Measurements from ENCODE around the gene BLZF1.
"Not testable (repeated sequence)": the region's sequence is repeated elsewhere in the genome, so short reads cannot be mapped to it uniquely, and the experiment has no call there.

The BLZF1 gene

GRCh38 chr1:169367686-169368405 lies at the start of gene BLZF1, which contains the start of gene NME7:
BLZF1 (plus strand) TSS chr1:169368195; CDS start chr1:169369523, 1,328 bp downstream.
NME7 (minus strand) TSS chr1:169367797; CDS start chr1:169367710, 87 bp downstream.
- peak; percentile 96 for FAIRE-seq

GRCh38 chr1:169318536-169319244 lies 49.3 kb upstream of the BLZF1 start:
- peak; percentile 74 for FAIRE-seq

GRCh38 chr1:169321539-169321938 lies 46.5 kb upstream of the BLZF1 start:
- FAIRE-seq = no peak

GRCh38 chr1:169322138-169322537 lies 45.9 kb upstream of the BLZF1 start:
- FAIRE-seq = no peak

- FAIRE-seq = no peak
Measured at GRCh38 chr1:169325117-169325516, 42.9 kb upstream of the BLZF1 start.

- FAIRE-seq = no peak
Measured at GRCh38 chr1:169326261-169326955, 41.6 kb upstream of the BLZF1 start.

- no peak for FAIRE-seq
Measured at GRCh38 chr1:169326956-169327268, 41.1 kb upstream of the BLZF1 start.

GRCh38 chr1:169327875-169328274 lies 40.1 kb upstream of the BLZF1 start:
- no peak for FAIRE-seq

- FAIRE-seq = no peak
Measured at GRCh38 chr1:169329383-169329782, 38.6 kb upstream of the BLZF1 start.

- no peak for FAIRE-seq
Measured at GRCh38 chr1:169330927-169331326, 37.1 kb upstream of the BLZF1 start.

GRCh38 chr1:169334727-169335126 lies 33.3 kb upstream of the BLZF1 start:
- not testable (repeated sequence) for FAIRE-seq

GRCh38 chr1:169336947-169337715 lies 30.9 kb upstream of the BLZF1 start:
- FAIRE-seq = not testable (repeated sequence)

- FAIRE-seq = no peak
Measured at GRCh38 chr1:169338617-169339016, 29.4 kb upstream of the BLZF1 start.

- FAIRE-seq = no peak
Measured at GRCh38 chr1:169339773-169340172, 28.2 kb upstream of the BLZF1 start.

GRCh38 chr1:169340882-169341281 lies 27.1 kb upstream of the BLZF1 start:
- FAIRE-seq = no peak

- not testable (repeated sequence) for FAIRE-seq
Measured at GRCh38 chr1:169342096-169342495, 25.9 kb upstream of the BLZF1 start.

- no peak for FAIRE-seq
Measured at GRCh38 chr1:169345511-169345910, 22.5 kb upstream of the BLZF1 start.

GRCh38 chr1:169346036-169346589 lies 21.9 kb upstream of the BLZF1 start:
- no peak for FAIRE-seq

- FAIRE-seq = no peak
Measured at GRCh38 chr1:169347688-169348382, 20.2 kb upstream of the BLZF1 start.

GRCh38 chr1:169348383-169349036 lies 19.5 kb upstream of the BLZF1 start:
- FAIRE-seq = peak; percentile 83

- no peak for FAIRE-seq
Measured at GRCh38 chr1:169360415-169360814, 7.6 kb upstream of the BLZF1 start.
